GM21717 (cell line): ENCODE results near the gene CDIP1.

Experiments used
- ATAC-seq: cut with Tn5 transposase; IDR thresholded peaks from one replicate; pipeline ENCODE4 v1.9.1; 2021; ENCODE audit warnings: mild to moderate bottlenecking, moderate library complexity; ENCODE audit not compliant: unreplicated experiment

Gene CDIP1

DNA sequence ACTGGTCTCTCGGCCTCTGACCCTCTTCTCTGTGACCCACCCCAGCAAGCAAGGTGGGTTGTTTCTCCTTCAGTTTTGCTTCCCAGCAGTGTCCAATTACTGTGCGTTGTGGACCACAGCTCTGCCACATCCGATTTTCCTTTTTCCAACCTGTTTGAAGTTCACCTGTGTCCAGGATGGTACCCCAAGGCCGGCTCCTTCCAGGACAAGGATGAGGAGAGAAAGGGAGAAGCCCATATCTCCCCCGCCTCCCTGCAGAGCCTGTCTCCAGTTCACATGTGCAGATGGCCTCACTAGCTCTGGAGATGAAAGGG lies 77.7 kb downstream of the CDIP1 start:
- ATAC-seq, result no peak
